Endothelial cell (in vitro differentiated cells): ENCODE data around the gene ARHGAP9. TPM values are rescaled to one million over a fixed set of nuclear protein-coding genes. Genes with fewer than 3 reads are reported as not detected.
A peak's percentile ranks its signal among the peaks of the same experiment; 100 is the strongest.

ENCODE experiments used
- DNase-seq: peaks from one replicate; pipeline ENCODE4 v3.0.0; 2021; ENCODE audit warnings: low spot score
- H3K27ac Mint-ChIP-seq: one replicate; pipeline ENCODE4 v1.8.0; 2021; ENCODE audit warnings: mixed read lengths, inconsistent platforms; ENCODE audit not compliant: unreplicated experiment
- H3K27me3 Mint-ChIP-seq: one replicate; pipeline ENCODE4 v1.8.0; 2021; ENCODE audit warnings: mild to moderate bottlenecking, moderate library complexity, mixed read lengths, inconsistent platforms; ENCODE audit not compliant: unreplicated experiment
- H3K36me3 Mint-ChIP-seq: one replicate; pipeline ENCODE4 v1.8.0; 2021; ENCODE audit warnings: mild to moderate bottlenecking, low read depth, mixed read lengths, inconsistent platforms; ENCODE audit not compliant: unreplicated experiment
- H3K4me1 Mint-ChIP-seq: one replicate; pipeline ENCODE4 v1.8.0; 2021; ENCODE audit warnings: mild to moderate bottlenecking, mixed read lengths, inconsistent platforms; ENCODE audit not compliant: unreplicated experiment
- H3K4me3 Mint-ChIP-seq: one replicate; pipeline ENCODE4 v1.8.0; 2021; ENCODE audit warnings: mild to moderate bottlenecking, mixed read lengths, inconsistent platforms; ENCODE audit not compliant: unreplicated experiment
- H3K9me3 Mint-ChIP-seq: one replicate; pipeline ENCODE4 v1.8.0; 2021; ENCODE audit warnings: mixed read lengths, inconsistent platforms; ENCODE audit not compliant: unreplicated experiment
- total RNA-seq: library from RNA; stranded (reverse); fragmentation: NEBNext Ultra II Directional; extraction: Animal tissue kit (Norgen Biotek cat#: 25700); gene quantifications from one replicate; pipeline ENCODE4 v1.2.1, GENCODE V29; 2021; ENCODE audit not compliant: unreplicated experiment
- TF ChIP-seq, protein P1 (sequence below): fragments of 200-600 bp; sonication (generic); IDR thresholded peaks from one replicate; pipeline ENCODE4 v1.5.0; 2021; ENCODE audit warnings: antibody characterized with exemption; ENCODE audit not compliant: unreplicated experiment

The ARHGAP9 gene
- total RNA-seq, 1 donor from 2014 or later = 65.4 TPM

DNA sequence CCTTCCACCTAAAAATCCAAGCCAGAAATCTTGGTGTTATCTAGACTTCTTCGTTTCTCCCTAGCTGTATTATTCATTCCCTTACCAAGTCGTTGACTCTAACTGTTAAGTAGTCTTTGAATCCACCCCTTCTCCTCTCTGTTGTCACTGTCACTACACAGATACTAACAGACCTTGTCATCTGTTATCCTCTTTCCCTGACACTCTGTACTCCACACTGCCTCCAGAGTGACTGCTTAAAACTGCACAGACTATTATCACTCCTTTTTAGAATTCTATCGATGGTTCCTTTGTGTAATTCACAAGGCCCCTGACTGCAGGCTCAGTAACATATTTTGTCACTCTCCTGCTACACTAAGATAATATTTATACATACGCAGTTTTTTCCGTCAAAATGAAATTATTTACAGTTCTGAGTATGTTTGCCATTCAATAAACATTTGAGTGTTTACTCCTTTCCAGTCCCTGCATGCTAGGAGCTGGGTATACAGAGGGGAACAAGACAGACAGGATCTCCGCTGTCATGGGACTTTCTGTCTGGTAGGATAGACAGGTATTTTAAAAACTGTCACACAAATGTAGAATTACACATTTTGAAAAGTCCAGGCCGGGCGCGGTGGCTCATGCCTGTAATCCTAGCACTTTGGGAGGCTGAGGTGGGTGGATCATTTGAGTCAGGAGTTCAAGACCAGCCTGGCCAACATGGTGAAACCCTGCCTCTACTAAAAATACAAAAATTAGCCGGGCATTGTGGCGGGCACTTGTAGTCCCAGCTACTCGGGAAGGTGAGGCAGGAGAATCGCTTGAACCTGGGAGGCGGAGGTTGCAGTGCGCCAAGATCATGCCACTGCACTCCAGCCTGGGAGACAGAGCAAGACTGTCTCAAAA is 12.0 kb upstream of the ARHGAP9 start:
- H3K9me3 Mint-ChIP-seq = no peaks in the 10 kb centered on the region
- peak overlapping the region; percentile 66 for H3K4me3 Mint-ChIP-seq
- H3K27me3 Mint-ChIP-seq = peaks cover 4% of the 10 kb centered on the region
- H3K4me1 Mint-ChIP-seq = peaks cover 12% of the 10 kb centered on the region
- peak overlapping the region; percentile 9 for H3K27ac Mint-ChIP-seq
- DNase-seq = no peak
- peaks cover 38% of the 10 kb centered on the region for H3K36me3 Mint-ChIP-seq
- TF ChIP-seq, protein P1, sequence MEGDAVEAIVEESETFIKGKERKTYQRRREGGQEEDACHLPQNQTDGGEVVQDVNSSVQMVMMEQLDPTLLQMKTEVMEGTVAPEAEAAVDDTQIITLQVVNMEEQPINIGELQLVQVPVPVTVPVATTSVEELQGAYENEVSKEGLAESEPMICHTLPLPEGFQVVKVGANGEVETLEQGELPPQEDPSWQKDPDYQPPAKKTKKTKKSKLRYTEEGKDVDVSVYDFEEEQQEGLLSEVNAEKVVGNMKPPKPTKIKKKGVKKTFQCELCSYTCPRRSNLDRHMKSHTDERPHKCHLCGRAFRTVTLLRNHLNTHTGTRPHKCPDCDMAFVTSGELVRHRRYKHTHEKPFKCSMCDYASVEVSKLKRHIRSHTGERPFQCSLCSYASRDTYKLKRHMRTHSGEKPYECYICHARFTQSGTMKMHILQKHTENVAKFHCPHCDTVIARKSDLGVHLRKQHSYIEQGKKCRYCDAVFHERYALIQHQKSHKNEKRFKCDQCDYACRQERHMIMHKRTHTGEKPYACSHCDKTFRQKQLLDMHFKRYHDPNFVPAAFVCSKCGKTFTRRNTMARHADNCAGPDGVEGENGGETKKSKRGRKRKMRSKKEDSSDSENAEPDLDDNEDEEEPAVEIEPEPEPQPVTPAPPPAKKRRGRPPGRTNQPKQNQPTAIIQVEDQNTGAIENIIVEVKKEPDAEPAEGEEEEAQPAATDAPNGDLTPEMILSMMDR = no peak

DNA sequence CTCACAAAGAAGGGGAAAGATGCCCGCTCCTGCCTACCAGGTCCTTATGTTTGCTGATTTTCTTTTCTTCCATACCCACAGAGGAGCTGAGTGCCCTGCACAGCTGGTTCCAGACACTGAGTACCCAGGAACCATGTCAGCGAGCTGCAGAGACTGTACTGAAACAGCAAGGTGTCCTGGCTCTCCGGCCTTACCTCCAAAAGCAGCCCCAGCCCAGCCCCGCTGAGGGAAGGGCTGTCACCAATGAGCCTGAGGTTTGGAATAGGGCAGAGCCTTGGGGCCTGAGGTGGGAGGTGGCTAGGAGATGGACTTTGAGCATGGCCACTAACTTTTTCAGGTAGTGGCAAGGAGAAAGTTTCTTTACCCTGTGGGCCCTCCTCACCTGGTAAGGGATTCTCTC is 10.5 kb upstream of the ARHGAP9 start:
- Mint-ChIP-seq H3K27me3 (peaks cover 4% of the 10 kb centered on the region), H3K36me3 (peaks cover 37% of the 10 kb centered on the region), H3K4me1 (peaks cover 12% of the 10 kb centered on the region), H3K27ac (no peak overlapping the region), H3K4me3 (no peak overlapping the region), H3K9me3 (no peaks in the 10 kb centered on the region)
- DNase-seq = no peak
- TF ChIP-seq, protein P1 = no peak

DNA sequence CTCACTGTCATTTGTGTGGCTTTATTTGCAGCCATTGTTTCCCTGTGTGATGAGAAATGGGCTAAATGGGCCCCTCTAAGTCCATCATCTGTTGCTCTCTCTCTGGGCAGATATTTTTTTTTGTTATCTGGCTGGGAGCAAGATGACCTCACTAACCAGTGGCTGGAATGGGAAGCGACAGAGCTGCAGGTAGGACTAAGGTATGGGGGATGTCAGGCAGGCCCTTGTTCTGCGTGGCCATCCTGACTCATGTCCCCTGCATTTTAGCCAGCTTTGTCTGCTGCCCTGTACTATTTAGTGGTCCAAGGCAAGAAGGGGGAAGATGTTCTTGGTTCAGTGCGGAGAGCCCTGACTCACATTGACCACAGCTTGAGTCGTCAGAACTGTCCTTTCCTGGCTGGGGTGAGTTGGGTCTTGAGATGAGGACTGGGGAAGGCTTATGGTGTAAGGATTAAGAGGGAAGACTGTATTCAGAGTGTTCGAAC is 9.5 kb upstream of the ARHGAP9 start:
- Mint-ChIP-seq H3K27ac (peak overlapping the region; percentile 14), H3K4me3 (peak overlapping the region; percentile 98), H3K9me3 (no peaks in the 10 kb centered on the region), H3K36me3 (peaks cover 37% of the 10 kb centered on the region), H3K4me1 (peaks cover 12% of the 10 kb centered on the region), H3K27me3 (peaks cover 4% of the 10 kb centered on the region)
- TF ChIP-seq, protein P1 = no peak
- no peak for DNase-seq

DNA sequence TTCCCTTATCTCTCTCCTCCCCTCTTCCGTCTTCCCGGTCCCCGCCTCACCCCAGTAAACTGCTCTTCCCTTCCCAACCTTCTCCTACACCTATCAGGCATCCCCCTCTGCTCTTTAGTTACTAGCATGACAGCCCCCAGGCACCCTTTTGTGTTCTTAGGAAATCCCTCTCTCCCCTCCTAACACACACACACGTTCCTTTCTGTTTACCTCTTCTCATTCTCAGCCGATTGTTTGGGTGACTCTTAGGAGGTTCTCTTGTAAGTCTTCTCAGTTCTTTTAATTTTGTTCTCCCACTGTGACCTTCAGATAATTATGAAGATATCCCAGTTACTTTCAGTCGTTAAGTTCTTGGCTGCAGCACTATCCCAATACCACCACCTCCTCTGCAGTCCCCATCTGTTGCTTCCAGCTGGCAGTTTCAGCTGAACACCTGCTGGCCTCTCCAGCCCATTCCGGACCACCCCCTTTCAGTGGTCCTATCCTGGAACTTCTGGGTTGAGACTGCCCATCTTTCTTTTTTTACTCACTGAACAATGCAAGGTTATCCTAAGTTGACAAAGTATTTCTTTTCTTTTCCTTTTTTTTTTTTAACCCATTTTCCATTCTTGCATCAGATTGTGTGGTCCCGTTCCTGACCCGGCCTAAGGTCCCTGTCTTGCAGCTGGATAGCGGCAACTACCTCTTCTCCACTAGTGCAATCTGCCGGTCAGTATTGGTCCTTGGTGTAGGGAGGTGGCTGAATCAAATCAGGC is 8.9 kb upstream of the ARHGAP9 start:
- Mint-ChIP-seq H3K4me3 (peak overlapping the region; percentile 98), H3K36me3 (peaks cover 37% of the 10 kb centered on the region), H3K4me1 (peaks cover 12% of the 10 kb centered on the region), H3K27me3 (peaks cover 4% of the 10 kb centered on the region), H3K9me3 (no peaks in the 10 kb centered on the region), H3K27ac (peak overlapping the region; percentile 96)
- TF ChIP-seq, protein P1 = no peak
- no peak for DNase-seq
